Neural cell (in vitro differentiated cells): ENCODE measurements around the gene SPATA3.

ENCODE experiments used
- CTCF ChIP-seq: fragments of 450-650 bp; IDR thresholded peaks from 2 replicates; pipeline ENCODE4 v1.5.1; 2014; ENCODE audit warnings: antibody characterized with exemption, mild to moderate bottlenecking, moderate library complexity; ENCODE audit not compliant: poor library complexity, severe bottlenecking
- EP300 ChIP-seq: fragments of 450-650 bp; conservative IDR thresholded peaks from 2 replicates; pipeline ENCODE4 v1.6.1; 2014; ENCODE audit warnings: antibody characterized with exemption, mild to moderate bottlenecking, moderate library complexity; ENCODE audit not compliant: poor library complexity, severe bottlenecking
- EZH2 ChIP-seq: fragments of 200-600, 300-800 bp; shearing (Covaris generic), sonication (generic); IDR thresholded peaks from 2 replicates; pipeline ENCODE4 v1.6.1; 2014; ENCODE audit warnings: antibody characterized with exemption, low read length, borderline replicate concordance, mild to moderate bottlenecking; ENCODE audit not compliant: insufficient read depth, poor library complexity, severe bottlenecking
- MXI1 ChIP-seq: fragments of 450-650 bp; conservative IDR thresholded peaks from 2 replicates; pipeline ENCODE4 v1.6.1; 2014; ENCODE audit warnings: antibody characterized with exemption, mild to moderate bottlenecking; ENCODE audit not compliant: poor library complexity, severe bottlenecking
- POLR2AphosphoS5 ChIP-seq: IDR thresholded peaks from 2 replicates; pipeline ENCODE4 v1.6.1; 2012
- RAD21 ChIP-seq: fragments of 450-650 bp; conservative IDR thresholded peaks from 2 replicates; pipeline ENCODE4 v1.6.1; 2014; ENCODE audit warnings: antibody characterized with exemption, mild to moderate bottlenecking, moderate library complexity
- REST ChIP-seq: IDR thresholded peaks from 2 replicates; pipeline ENCODE4 v1.6.1; 2012; ENCODE audit warnings: borderline replicate concordance

GRCh38 chr2:230954746-230955145, 41.2 kb upstream of the SPATA3 start:
- TF ChIP-seq CTCF (no peak), POLR2AphosphoS5 (no peak), EZH2 (no peak), RAD21 (no peak), EP300 (no peak), MXI1 (no peak), REST (peak; percentile 65)
